Fibroblast of skin of right biceps (primary cell): ENCODE results near the gene C11orf98.
"Not testable (repeated sequence)": the region's sequence is repeated elsewhere in the genome, so short reads cannot be mapped to it uniquely, and the experiment has no call there.

Experiments
- DNase-seq: peaks from one replicate; pipeline ENCODE4 v3.0.0-alpha.2; 2013

C11orf98 gene

DNA sequence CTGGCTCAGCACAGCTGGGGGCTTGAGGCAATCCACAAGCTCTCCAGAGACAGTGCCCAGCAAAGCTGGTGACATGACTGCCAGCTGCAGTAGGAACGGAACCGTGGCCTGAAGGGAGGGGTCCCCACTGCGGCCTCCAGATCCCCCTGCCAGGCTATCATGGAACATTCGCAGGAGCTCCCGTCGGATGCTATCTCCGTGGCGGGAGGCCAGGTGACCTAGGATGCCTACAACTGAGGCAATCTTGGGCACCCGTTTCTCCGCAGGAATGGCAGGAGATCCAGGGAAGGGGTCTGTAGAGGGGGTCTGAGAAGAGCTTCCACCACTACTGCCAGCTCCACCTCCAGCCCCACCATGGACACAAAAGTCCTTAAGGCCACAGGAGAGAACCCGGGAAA, 16.0 kb downstream of the C11orf98 start:
- DNase-seq: no peak

DNA sequence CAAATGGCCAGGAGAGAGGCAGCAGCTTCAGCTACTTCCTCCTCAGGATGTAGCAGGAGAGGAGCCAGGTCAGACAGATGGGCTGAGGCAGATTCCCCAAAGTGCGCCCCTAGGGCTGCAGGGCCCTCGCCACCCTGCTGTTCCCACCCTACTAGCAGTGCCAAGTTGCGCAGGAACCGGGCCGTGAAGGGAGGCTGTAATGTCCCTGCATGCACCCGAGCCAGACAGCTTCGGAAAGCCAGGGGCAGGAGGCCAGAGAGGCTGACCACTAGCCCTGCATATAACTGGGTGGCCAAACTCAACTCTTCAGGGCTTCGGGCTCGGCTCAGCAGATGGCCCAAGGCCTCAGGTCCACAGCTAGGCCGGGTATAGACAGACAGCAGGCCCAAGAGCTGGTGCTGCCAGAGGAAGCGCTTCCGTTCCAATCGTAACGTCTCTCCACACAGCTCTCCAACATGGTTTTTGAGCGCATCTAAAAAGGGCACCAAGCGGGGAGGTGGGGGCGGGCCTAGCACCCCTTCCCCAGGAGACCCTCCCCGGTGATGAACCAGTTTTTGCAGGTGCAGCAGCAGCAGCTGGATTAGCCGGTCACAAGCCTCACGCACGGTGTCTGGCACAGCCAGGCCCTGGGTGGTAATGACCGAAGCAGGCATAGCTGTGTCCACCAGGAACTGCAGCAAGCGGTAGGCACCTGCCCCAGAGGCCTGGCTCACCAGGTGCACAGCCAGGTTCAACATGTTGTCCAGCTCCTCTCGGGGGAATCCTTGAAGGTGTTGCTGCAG, 16.6 kb downstream of the C11orf98 start:
- DNase-seq: no peak

DNA sequence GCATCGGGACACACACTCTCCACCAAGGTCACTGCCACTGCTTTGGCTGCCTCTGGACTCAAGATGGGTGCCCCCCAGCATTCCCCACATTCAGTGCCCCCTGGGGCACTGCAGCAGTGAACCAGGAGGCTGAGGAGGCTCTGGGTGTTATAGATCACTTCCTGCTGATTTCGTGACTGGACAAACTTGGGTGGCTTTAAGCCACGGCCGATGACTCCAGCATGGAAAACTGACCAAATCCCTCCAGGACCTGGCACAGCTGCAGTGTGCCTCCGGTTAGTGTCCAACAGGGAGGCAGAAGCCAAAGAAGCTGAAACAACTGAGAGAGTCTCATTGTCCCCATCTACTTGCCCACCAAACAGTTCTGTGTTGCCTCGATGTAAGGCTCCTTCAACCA, 17.4 kb downstream of the C11orf98 start:
- no peak for DNase-seq

DNA sequence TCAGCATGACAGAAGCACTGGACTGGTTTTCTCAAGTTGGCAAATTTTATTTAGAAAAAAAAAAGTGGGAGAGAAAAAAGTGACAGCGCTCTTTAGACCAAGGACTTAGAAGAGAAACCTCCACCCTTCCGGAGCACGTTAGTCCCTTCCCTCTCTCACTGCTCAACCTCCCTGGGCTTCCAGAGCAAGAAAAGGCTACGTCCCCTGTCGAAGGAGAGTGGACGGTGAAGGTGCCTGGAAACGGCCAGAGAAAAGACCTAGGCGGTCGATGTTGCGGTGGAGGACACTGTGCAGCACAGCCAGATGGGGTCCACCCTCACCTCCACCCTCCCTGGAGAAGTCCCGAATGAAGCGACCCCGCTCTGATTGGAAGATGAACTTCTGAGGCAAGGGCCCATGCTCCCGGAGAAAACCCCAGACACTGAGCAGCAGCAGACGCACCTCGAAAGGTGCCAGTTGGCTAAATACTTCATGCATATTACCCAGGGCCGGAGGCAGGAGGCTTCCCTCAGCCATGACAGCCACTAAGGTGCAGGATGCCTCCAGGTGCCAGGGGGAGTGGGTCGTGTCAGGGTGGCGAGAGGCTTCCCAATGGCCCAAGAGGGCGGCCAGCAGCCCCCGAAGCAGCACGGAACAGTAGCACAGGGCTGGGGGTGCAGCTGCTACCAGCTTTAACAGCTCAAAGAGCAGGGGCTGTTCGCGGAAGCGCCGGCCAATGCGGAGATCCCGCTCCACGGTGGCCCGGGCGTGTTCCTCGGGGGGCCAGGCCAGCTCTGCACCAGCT, 18.0 kb downstream of the C11orf98 start:
- DNase-seq: no peak

DNA sequence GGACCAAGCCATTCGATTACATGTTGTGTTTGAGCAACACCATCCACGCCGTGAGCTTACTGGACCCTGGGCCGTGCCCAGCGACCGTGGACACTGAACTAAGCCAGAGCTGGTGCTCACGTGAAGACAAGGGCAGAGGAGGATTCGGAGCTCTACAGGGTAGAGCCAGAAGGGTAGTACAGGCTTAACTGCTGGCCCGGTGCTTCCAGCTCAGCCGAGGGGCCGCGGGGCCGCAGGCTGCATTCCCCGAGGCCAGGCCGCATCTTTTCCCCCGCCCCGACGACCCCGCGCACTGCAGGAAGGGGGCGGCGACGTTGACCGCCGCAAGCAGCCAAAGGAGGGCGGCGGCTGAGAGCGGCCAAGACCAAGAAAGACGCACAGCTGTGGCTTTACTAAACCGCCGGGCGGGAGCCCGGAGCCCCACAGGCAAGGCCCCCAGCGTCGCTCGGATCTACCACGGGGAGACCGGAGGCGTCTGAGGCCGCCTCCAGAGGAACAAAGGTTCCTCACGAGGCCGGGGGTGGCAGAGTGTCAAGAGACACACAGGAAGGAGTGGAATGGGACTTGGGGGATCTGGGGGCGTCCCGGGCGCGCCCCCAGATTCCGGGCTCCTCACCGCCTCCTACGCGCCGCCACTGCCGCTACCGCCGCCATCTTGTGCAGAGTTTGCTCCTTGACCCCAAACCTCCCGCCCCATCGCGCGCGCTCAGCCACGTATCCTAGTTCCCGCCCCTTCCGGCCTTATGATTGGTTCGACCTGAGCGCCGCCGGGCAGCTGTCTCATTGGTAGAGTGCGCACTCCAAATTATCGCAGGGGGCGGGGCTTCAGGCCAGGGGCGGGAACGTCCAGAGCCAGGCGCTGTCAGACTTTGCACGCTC, 18.8 kb downstream of the C11orf98 start, which contains the start of gene GANAB:
TSS of gene GANAB (minus strand) at position 668 of the 879 bp plus-strand sequence. CDS start at position 654, 14 bp downstream.
- peak; percentile 98 for DNase-seq

DNA sequence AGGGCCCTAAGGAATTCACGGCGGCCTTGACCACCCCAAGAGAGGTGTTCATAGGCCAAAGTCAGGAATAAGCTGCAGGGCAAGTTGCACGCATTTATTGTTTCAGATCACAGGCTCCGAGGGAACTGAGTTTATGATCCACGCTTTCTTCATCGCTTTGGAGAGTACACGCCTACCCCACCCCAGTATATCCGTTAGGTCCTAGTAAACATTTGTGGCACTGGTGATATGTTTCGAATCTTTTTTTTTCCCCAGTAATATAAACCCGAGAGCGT, 19.4 kb downstream of the C11orf98 start:
- no peak for DNase-seq

DNA sequence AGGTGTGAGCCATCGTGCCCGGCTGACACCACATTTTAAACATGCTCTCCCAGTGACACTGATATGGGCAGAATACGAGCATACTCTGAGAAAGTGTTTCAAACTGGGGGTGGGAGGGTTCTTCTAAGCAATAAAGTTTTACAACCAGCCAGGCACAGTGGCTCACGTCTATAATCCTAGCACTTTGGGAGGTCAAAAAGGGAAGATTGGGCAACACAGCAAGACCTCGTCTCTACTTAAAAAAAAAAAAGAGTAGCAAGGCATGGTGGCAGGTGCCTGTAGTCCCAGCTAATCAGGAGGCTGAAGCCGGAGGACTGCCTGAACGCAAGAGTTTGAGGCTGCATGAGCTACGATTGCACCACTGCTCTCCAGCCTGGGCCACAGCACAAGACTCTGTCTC, 20.8 kb downstream of the C11orf98 start:
- no peak for DNase-seq

DNA sequence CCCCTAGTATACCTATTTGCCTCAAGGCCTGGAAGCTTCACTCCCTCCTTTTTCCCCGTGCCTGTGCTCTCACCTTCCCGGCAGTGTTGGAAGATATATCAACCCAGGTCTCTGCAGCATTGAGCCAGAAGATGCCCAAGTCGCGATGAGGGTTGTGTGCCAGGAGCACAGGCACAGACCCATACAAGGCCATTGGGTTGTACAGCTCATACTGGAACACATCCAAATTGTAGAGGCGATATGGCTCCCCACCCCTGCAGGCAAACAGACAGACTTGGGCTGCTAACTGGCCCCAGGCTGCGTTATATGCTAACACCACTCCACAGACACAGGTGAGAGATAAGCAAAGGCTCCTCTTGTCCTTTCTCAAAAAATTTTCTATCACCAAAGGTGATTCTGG, 32.5 kb downstream of the C11orf98 start:
- no peak for DNase-seq

DNA sequence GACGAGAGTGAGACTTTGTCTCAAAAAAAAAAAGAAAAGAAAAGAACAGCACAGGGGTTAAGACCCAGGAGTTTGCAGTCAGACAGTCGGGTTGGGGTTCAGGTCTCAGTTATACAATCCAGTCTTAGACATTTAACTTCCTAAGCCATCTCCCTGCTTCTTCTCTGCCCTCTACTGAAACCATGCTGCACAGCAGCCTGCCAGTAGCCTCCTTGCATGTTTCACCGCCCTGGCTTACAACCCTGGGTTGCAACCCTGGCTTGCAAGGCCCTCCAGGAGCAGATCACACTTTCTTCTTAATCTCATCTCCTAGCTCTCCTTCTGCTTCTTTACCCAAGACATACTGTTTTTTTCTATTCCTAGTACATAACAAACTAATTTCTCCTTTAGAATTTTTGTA, 37.3 kb downstream of the C11orf98 start:
- no peak for DNase-seq

DNA sequence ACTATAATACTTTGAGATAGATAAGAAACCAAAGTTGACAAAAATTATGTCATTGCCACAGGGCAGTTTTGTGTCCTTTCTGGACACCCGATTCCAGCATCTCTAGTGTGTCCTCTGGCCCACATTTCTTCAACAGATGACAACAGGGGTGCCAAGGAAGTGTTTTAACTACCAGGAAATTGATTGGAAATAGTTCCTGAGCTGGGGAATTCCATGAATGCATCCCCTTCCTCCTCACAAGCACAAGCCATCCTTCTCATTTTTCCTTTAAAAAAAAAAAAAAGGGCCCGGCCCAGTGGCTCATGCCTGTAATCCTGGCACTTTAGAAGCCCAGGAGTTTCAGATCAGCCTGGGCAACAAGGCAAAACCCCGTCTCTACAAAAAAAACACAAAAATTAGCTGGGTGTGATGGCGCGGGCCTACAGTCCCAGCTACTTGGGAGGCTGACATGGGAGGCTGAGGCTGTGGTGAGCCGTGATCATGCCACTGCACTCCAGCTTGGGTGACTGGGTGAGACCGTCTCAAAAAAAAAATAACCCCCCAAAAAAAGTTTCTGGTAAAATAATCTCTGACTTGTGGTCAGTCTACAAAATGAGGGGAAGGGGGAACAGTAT, 42.4 kb downstream of the C11orf98 start:
- DNase-seq: no peak

DNA sequence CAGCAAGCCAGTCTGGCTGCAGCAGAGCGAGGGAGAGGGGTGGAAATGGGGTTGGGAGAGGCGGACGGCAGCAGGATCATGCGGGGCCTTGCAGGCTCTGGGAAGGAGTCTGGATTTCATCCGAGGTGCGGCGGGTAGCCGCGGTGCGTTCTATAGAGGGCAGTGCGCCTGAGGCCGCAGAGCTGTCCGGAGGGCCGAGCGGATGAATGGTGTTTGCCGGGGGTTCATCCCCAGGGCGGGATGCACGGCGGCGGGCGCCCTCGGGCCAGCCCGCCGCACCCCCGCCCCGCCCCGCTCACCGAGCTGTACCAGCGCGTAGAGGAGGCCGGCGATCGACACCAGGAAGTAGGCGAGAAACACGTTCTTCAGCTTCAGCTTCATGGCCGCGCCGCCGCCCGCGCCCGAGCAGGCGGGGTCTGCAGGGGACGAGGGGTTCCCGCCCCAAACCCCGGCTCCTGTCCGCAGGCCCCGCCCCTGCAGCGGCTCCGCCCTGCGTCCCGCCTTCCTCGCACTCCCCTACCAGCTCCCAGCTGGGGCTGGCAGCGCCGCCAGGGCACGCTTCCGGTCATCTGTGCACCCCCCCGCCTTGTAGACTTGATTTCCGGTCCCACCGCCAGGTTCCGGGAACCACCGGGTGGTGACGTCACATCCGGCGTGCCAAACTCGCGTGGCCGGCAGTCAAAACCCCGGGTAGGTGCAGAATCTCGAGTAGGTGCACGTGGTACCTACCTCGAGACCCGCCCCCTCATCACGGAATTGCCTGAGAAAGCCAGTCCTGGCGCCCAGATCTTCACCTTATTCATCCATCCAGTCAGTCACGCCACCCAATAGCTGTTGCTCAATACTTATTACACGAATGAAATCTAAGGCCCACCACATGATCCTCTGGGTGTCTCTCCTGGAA, 43.2 kb downstream of the C11orf98 start, which contains the start of gene B3GAT3:
TSS of gene B3GAT3 (minus strand) at position 420 of the 904 bp plus-strand sequence. CDS start at position 381, 39 bp downstream.
- DNase-seq: peak; percentile 95

DNA sequence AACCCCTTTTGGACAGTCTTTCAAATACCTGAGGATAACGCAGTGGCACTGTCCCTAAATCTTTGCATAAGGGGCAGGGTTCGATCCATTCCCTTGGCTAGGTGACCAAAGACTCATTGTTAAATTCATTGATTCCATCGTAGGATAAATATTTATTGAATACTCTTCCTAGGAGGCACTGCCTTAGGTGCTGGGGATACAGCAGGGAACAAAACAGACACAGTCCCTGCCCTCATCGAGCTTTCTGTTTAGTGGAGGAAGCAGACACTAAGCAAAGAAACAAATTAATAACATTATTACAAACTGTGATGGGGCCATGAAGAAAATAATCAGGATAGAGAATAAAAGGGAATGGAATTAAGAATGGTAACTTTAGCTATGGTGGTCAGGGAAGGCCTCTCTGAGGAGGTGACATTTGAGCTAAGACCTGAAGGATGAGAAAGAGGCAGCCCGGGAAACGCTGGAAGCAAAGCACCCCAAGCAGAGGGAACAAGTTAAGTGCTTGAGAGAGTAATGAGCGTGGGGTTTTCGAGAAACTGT, 43.9 kb downstream of the C11orf98 start:
- DNase-seq: no peak

DNA sequence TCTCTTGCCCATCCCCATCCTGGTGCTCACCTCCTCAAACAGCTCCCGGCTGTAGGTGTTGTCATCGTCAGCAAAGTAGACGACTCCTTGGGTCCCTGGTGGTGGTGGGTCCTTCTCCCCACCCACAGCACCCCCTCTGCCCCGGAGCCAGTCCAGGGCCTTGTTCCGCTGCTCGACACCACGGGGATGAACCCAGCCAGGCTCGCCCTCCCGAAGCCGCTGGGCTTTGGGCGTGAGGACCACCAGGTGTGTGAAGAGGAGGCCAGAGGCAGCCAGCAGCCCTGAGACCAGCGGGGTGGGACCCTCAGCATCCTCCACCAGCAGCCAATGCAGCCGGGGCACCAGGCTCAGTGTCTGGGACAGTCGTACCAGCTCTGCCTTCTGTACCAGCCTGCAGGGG, 48.1 kb downstream of the C11orf98 start:
- DNase-seq: not testable (repeated sequence)

DNA sequence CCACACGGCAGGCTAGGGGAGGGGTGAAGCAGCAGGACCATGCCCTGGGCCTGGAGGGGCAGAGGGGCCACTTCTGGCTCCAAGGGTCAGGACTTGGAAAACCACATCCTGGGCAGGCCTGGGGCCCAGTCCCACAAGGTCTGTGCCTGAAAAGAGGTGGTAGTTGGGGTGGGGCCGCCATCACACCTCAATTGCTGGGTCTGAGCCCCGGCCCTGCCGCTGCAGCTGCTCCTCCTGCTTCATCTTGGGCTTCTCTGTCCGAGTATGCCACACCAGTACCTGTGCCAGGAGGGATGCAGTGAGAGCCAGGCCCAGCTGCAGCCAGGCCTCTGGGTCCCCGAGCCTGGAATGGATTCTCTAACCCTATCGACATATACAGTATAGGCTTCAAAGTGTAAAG, 49.5 kb downstream of the C11orf98 start:
- no peak for DNase-seq

DNA sequence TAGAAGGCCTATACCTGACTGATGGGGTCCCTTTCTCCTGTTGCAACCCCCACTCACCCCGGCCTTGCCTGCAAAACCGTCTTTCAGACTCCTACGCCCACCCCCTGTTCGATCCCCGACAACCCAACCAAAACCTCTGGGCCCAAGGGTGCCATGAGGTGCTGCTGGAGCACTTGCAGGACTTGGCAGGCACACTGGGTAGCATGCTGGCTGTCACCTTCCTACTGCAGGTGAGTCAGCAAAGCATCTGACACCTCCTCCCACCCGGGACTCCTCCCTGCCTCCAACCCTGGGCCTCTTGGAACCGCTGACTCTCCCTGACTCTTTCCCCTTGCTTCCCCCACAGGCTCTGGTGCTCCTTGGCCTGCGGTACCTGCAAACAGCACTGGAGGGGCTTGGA, 50.7 kb downstream of the C11orf98 start:
- DNase-seq: no peak

DNA sequence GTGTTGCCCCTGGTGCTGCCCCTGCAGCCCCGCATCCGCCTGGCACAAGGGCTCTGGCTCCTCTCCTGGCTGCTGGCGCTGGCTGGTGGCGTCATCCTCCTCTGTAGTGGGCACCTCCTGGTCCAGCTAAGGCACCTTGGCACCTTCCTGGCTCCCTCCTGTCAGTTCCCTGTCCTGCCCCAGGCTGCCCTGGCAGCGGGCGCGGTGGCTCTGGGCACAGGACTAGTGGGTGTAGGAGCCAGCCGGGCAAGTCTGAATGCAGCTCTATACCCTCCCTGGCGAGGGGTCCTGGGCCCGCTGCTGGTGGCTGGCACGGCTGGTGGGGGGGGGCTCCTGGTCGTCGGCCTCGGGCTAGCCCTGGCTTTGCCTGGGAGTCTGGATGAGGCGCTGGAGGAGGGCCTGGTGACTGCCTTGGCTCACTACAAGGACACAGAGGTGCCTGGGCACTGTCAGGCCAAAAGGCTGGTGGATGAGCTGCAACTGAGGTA, 51.7 kb downstream of the C11orf98 start:
- no peak for DNase-seq
